H1 (cell line): ENCODE data around the gene BANF1. TPM values are rescaled to one million over a fixed set of nuclear protein-coding genes. Genes with fewer than 3 reads are reported as not detected.

Source experiments
- ASH2L ChIP-seq: fragments of 200-600, 300-600 bp; sonication (generic); IDR thresholded peaks from one replicate; pipeline ENCODE4 v1.7.1; 2017; ENCODE audit warnings: low read length
- BACH1 ChIP-seq: IDR thresholded peaks from 2 replicates; pipeline ENCODE4 v1.6.1; 2012; ENCODE audit warnings: low read length, improper control_type of control experiment
- CHD7 ChIP-seq: fragments of 300-600 bp; sonication (generic); IDR thresholded peaks from 2 replicates; pipeline ENCODE4 v1.7.1; 2012; ENCODE audit warnings: low read length, moderate library complexity, mild to moderate bottlenecking, inconsistent platforms; ENCODE audit not compliant: insufficient replicate concordance
- GABPA ChIP-seq: IDR thresholded peaks from 2 replicates; pipeline ENCODE4 v1.6.1; 2011; ENCODE audit warnings: mild to moderate bottlenecking, low read length, moderate library complexity, borderline replicate concordance; ENCODE audit not compliant: insufficient read depth
- KDM1A ChIP-seq: fragments of 200-600, 300-600 bp; sonication (generic); IDR thresholded peaks from 2 replicates; pipeline ENCODE4 v1.7.1; 2016; ENCODE audit warnings: mild to moderate bottlenecking, low read length, borderline replicate concordance
- SIN3A ChIP-seq, 2 experiments: IDR thresholded peaks in 1 of 2; conservative IDR thresholded peaks in 1 of 2; 2 replicates each; pipeline ENCODE4 v1.6.1; 2011 to 2012; ENCODE audit warnings: low read length in 2 of 2, improper control_type of control experiment in 1 of 2, low read depth in 1 of 2, mild to moderate bottlenecking in 1 of 2
- SIRT6 ChIP-seq: IDR thresholded peaks from one replicate; pipeline ENCODE4 v1.7.1; 2012; ENCODE audit warnings: low read length, inconsistent platforms
- SP2 ChIP-seq: IDR thresholded peaks from 2 replicates; pipeline ENCODE4 v1.6.1; 2012; ENCODE audit warnings: mild to moderate bottlenecking, low read length, inconsistent platforms
- ZNF274 ChIP-seq: IDR thresholded peaks from 2 replicates; pipeline ENCODE4 v1.7.0; 2012; ENCODE audit warnings: low read length, borderline replicate concordance; ENCODE audit errors: extremely low read depth
- polyA plus RNA-seq, 7 experiments: library from polyadenylated mRNA; depleted of rRNA in 3 of 7; stranded (reverse) in 5 of 7; unstranded in 2 of 7; fragments of >200 nt in 5 of 7; fragments of 200-250 nt in 2 of 7; gene quantifications; 1 replicate in 5 of 7; 2 replicates in 1 of 7; 4 replicates in 1 of 7; pipeline versions ENCODE4 v1.2.1 to v1.2.3, GENCODE V29; 2011 to 2013; ENCODE audit warnings: missing spikeins in 2 of 7, mixed read lengths in 2 of 7
- total RNA-seq: library from RNA; stranded (reverse); fragmentation: NEBNext Ultra II Directional; extraction: Animal tissue kit (Norgen Biotek cat#: 25700); gene quantifications from 2 replicates; pipeline ENCODE4 v1.2.1, GENCODE V29; 2021

Gene BANF1
- total and polyA plus RNA-seq, 2 of the 8 experiments (the other 6 are each of a cell fraction or from before 2014, with no cell fraction given): 330 to 467 TPM

GRCh38 chr11:66015936-66016792 is 13.9 kb downstream of the BANF1 start (continued):
- TF ChIP-seq CHD7 (no peak), SP2 (no peak), SIN3A (conservative IDR thresholded peaks at IDR 0.05 in 1 of 2, IDR thresholded peaks at IDR 0.05 in 1 of 2; ENCODE audit: low read depth in 1 of 2, low read length in 2 of 2) (no peak), ASH2L (no peak), BACH1 (no peak), ZNF274 (no peak), KDM1A (no peak), GABPA (no peak), SIRT6 (no peak)
